ENCODE measurements around the gene DUSP18. TPM values are rescaled to one million over a fixed set of nuclear protein-coding genes. Genes with fewer than 3 reads are reported as not detected.

Gene DUSP18
- polyA plus RNA-seq, 1 of the 3 experiments (the other 2 are of a cell fraction) = 11.7 TPM

DNA sequence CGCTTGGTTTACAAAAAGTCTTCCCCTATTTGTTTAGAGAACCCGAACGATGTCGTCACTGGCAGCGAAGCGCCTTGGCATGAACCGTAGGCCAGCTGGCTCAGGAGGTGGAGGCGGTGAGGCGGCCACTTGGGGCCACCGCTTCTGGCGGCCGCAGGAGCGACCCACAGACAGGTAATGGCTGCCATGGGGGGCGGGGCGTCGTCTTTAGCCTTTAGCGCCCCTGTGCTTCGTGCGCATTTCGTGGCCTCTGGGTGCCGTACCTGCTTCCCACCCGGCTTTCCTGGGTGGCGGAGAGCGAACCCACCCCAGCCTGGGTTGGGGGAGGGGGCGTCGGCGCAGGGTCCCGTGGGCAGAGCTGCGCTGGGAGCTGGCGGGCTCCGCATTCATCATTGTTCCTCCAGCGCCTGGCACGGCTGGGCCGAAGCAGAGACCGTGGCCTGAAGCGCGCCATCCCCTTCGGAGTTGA, 26.5 kb upstream of the DUSP18 start:
- DNase-seq = peak; percentile 84
- Histone ChIP-seq H3K9me3 (no peaks in the 10 kb centered on the region), H3K4me3 (ENCODE audit: low read depth in 2 of 2, low read length in 1 of 2) (peak overlapping the region; percentile 64 to 76), H3K27ac (ENCODE audit: low read depth in 2 of 2, low read length in 1 of 2) (peak overlapping the region in 1 of 2 experiments; percentile 84; a peak in 2 of 4 replicates), H4K20me1 (ENCODE audit: insufficient read depth) (no peaks in the 10 kb centered on the region), H3F3A (replicated peaks; ENCODE audit: insufficient read depth) (peaks cover 3% of the 10 kb centered on the region), H3K27me3 (ENCODE audit: insufficient read depth) (no peaks in the 10 kb centered on the region), H3K4me2 (peak overlapping the region; percentile 97), H2AFZ (ENCODE audit: low read depth) (peak overlapping the region; percentile 96), H3K9ac (peak overlapping the region; percentile 62; the same call in 1 of the 2 replicates), H3K4me1 (ENCODE audit: control insufficient read depth in 1 of 2, insufficient read depth in 2 of 2, low read depth in 1 of 2, low read length in 1 of 2) (peaks cover 0 to 19% of the 10 kb centered on the region in 2 experiments; a peak in 2 of 4 replicates), H3K9me2 (no peaks in the 10 kb centered on the region), H3K79me2 (ENCODE audit: insufficient read depth) (no peaks in the 10 kb centered on the region), H3K36me3 (replicated peaks in 1 of 2; ENCODE audit: control insufficient read depth in 1 of 2, insufficient read depth in 2 of 2, low read length in 1 of 2) (no peaks in the 10 kb centered on the region)
- 3% methylated on average over 12 of the region's 38 CpGs for WGBS (ENCODE audit: low lambda C conversion rate)
- ChIA-PET POLR2A (interaction anchor here (0.9 to 2.0 kb wide), 5 partner anchors 9 to 66 kb away, joined by 3 to 7 read pairs (median 5); partner anchors contain the start of gene SLC35E4), CTCF (interaction anchor here (0.6 to 5.6 kb wide), 7 partner anchors 8 to 75 kb away, joined by 3 to 31 read pairs (median 4); partner anchors contain the start of genes DUSP18 and SLC35E4)
- TF ChIP-seq YY1 (IDR thresholded peaks at IDR 0.05; ENCODE audit: low read depth) = peak; percentile 81
- TF ChIP-seq ELF1 (IDR thresholded peaks at IDR 0.05) = no peak
- no peak for TF ChIP-seq SIN3A (IDR thresholded peaks at IDR 0.05; ENCODE audit: borderline replicate concordance, low read depth, low read length)

DNA sequence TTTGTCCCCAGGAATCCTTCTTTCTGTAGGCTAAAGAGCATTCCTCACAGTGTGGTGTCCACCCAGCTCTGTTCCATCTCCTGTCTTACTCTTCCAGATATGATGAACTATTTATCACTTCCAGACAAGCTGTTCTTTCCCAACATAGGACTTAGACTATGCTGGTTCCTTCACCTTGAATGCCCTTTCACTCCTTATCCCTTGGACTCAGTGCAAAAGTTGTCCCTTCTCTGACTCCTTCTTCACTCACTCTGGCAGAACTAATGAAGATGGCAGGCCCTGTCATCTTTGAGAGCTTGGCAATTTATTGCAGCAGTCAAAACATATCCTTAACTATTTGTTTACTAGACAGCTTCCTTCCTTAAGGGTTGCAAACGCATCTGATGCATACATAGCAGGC, 23.5 kb upstream of the DUSP18 start:
- Histone ChIP-seq H3K79me2 (ENCODE audit: insufficient read depth) (no peaks in the 10 kb centered on the region), H3K27ac (ENCODE audit: low read depth in 2 of 2, low read length in 1 of 2) (no peak overlapping the region), H3K9me2 (no peaks in the 10 kb centered on the region), H3K9me3 (no peaks in the 10 kb centered on the region), H3K4me3 (ENCODE audit: low read depth in 2 of 2, low read length in 1 of 2) (no peak overlapping the region), H3K4me2 (no peak overlapping the region), H4K20me1 (ENCODE audit: insufficient read depth) (no peaks in the 10 kb centered on the region), H3K9ac (no peak overlapping the region), H2AFZ (ENCODE audit: low read depth) (no peak overlapping the region), H3K27me3 (ENCODE audit: insufficient read depth) (no peaks in the 10 kb centered on the region), H3F3A (replicated peaks; ENCODE audit: insufficient read depth) (no peaks in the 10 kb centered on the region), H3K4me1 (ENCODE audit: control insufficient read depth in 1 of 2, insufficient read depth in 2 of 2, low read depth in 1 of 2, low read length in 1 of 2) (peaks cover 0 to 17% of the 10 kb centered on the region in 2 experiments; a peak in 2 of 4 replicates), H3K36me3 (replicated peaks in 1 of 2; ENCODE audit: control insufficient read depth in 1 of 2, insufficient read depth in 2 of 2, low read length in 1 of 2) (no peaks in the 10 kb centered on the region)
- DNase-seq = no peak
- TF ChIP-seq TCF12 (IDR thresholded peaks at IDR 0.05) = no peak
- 86% methylated on average over 1 of the region's 1 CpG for WGBS (ENCODE audit: low lambda C conversion rate)
- CTCF ChIA-PET = interaction anchor here (1.3 to 5.6 kb wide), 2 partner anchors 10 to 56 kb away, joined by 10 to 31 read pairs; partner anchors contain the start of gene SLC35E4
- POLR2A ChIA-PET = no interaction called here

DNA sequence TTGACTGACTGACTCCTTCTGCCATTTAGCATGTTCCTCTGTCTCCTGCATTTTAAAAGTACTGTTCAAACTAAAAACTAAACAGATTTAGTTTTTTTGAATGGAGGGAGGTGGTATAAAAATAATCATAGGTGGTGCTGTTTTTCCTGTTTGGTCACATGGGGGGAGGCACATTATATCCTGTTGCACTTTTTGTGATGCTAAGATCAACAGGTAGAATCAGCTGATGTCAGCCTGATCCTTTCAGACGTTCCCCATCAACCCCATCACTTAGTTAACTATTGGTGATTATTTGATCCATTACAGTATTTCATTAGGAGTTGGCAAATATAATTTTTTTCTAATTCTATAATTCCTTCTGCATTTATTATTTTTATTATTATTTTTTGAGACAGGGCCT, 21.9 kb upstream of the DUSP18 start:
- POLR2A ChIA-PET = no interaction called here
- no peak for TF ChIP-seq NFIC (IDR thresholded peaks at IDR 0.05; ENCODE audit: borderline replicate concordance)
- no peak for TF ChIP-seq EZH2phosphoT487 (IDR thresholded peaks at IDR 0.05; ENCODE audit: borderline replicate concordance, low read depth)
- TF ChIP-seq, protein P1, sequence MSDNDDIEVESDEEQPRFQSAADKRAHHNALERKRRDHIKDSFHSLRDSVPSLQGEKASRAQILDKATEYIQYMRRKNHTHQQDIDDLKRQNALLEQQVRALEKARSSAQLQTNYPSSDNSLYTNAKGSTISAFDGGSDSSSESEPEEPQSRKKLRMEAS (IDR thresholded peaks at IDR 0.05; ENCODE audit: low read depth) = no peak
- no peak for TF ChIP-seq NRF1 (IDR thresholded peaks at IDR 0.05; ENCODE audit: low read depth, low read length)
- TF ChIP-seq, protein P2, sequence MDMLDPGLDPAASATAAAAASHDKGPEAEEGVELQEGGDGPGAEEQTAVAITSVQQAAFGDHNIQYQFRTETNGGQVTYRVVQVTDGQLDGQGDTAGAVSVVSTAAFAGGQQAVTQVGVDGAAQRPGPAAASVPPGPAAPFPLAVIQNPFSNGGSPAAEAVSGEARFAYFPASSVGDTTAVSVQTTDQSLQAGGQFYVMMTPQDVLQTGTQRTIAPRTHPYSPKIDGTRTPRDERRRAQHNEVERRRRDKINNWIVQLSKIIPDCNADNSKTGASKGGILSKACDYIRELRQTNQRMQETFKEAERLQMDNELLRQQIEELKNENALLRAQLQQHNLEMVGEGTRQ (IDR thresholded peaks at IDR 0.05; ENCODE audit: borderline replicate concordance, low read depth, low read length) = no peak
- no peak for TF ChIP-seq YY1 (IDR thresholded peaks at IDR 0.05; ENCODE audit: low read depth)
- TF ChIP-seq GABPA (IDR thresholded peaks at IDR 0.05; ENCODE audit: low read depth) = no peak
- 71% methylated on average over 1 of the region's 1 CpG for WGBS (ENCODE audit: low lambda C conversion rate)
- CTCF ChIA-PET = no interaction called here
- no peak overlapping the region for H3K27ac ChIP-seq (ENCODE audit: low read depth in 2 of 2, low read length in 1 of 2)
- H3K4me1 ChIP-seq (ENCODE audit: control insufficient read depth in 1 of 2, insufficient read depth in 2 of 2, low read depth in 1 of 2, low read length in 1 of 2) = peaks cover 0 to 10% of the 10 kb centered on the region in 2 experiments; a peak in 1 of 4 replicates
- no peak for DNase-seq
- H3K4me2 ChIP-seq = no peak overlapping the region
- H3K9me2 ChIP-seq = no peaks in the 10 kb centered on the region
- no peak overlapping the region for H2AFZ ChIP-seq (ENCODE audit: low read depth)
- H3K36me3 ChIP-seq (replicated peaks in 1 of 2; ENCODE audit: control insufficient read depth in 1 of 2, insufficient read depth in 2 of 2, low read length in 1 of 2) = no peaks in the 10 kb centered on the region
- H3K9me3 ChIP-seq = no peaks in the 10 kb centered on the region
- H3K27me3 ChIP-seq (ENCODE audit: insufficient read depth) = no peaks in the 10 kb centered on the region
- no peaks in the 10 kb centered on the region for H4K20me1 ChIP-seq (ENCODE audit: insufficient read depth)
- H3K4me3 ChIP-seq (ENCODE audit: low read depth in 2 of 2, low read length in 1 of 2) = no peak overlapping the region
- H3K79me2 ChIP-seq (ENCODE audit: insufficient read depth) = no peaks in the 10 kb centered on the region
- no peak overlapping the region for H3K9ac ChIP-seq
- no peaks in the 10 kb centered on the region for H3F3A ChIP-seq (replicated peaks; ENCODE audit: insufficient read depth)
